GM12875 (cell line): ENCODE results near the gene PHC1.
"Not testable (repeated sequence)": the region's sequence is repeated elsewhere in the genome, so short reads cannot be mapped to it uniquely, and the experiment has no call there.

Experiments used
- H3K4me3 ChIP-seq: one replicate; pipeline ENCODE4 v1.5.1; 2011; ENCODE audit warnings: low read depth, low read length, control low read depth
- CTCF ChIP-seq: IDR thresholded peaks from 2 replicates; pipeline ENCODE4 v1.5.1; 2011; ENCODE audit warnings: low read depth, mild to moderate bottlenecking, control low read depth, inconsistent platforms, low read length, moderate library complexity, borderline replicate concordance; ENCODE audit not compliant: insufficient read depth

PHC1 gene

GRCh38 chr12:8917031-8917430, 2.7 kb downstream of the PHC1 start:
- TF ChIP-seq CTCF: no peak
- no peak overlapping the region for H3K4me3 ChIP-seq

GRCh38 chr12:8917751-8918150, 3.4 kb downstream of the PHC1 start:
- H3K4me3 ChIP-seq: no peak overlapping the region
- TF ChIP-seq CTCF: no peak

- not testable (repeated sequence) for H3K4me3 ChIP-seq
These were observed 5.3 kb downstream of the PHC1 start for GRCh38 chr12:8919643-8920042.

- TF ChIP-seq CTCF: no peak
- no peak overlapping the region for H3K4me3 ChIP-seq
These were observed 8.2 kb downstream of the PHC1 start for GRCh38 chr12:8922544-8922943.

GRCh38 chr12:8930655-8931323, 16.5 kb downstream of the PHC1 start:
- H3K4me3 ChIP-seq: not testable (repeated sequence)

- H3K4me3 ChIP-seq: not testable (repeated sequence)
These were observed 18.2 kb downstream of the PHC1 start for GRCh38 chr12:8932464-8932863.

- not testable (repeated sequence) for H3K4me3 ChIP-seq
These were observed 19.8 kb downstream of the PHC1 start for GRCh38 chr12:8934080-8934479.

GRCh38 chr12:8936735-8937134, 22.4 kb downstream of the PHC1 start:
- no peak for TF ChIP-seq CTCF

GRCh38 chr12:8937842-8938442, 23.6 kb downstream of the PHC1 start:
- H3K4me3 ChIP-seq: not testable (repeated sequence)

More at GRCh38 chr12:8936735-8937134, 22.4 kb downstream of the PHC1 start:
- H3K4me3 ChIP-seq: no peak overlapping the region

- no peak overlapping the region for H3K4me3 ChIP-seq
- TF ChIP-seq CTCF: no peak
These were observed 27.6 kb downstream of the PHC1 start for GRCh38 chr12:8941691-8942478.
